KMS-11 (cell line): Measurements from ENCODE around the gene SURF4.

Experiments used
- H2AFZ ChIP-seq: fragments of 200-600 bp; sonication (generic); 2 replicates; pipeline ENCODE4 v1.6.1; 2016; ENCODE audit warnings: antibody characterized with exemption, mixed run types, low read depth
- H3K27ac ChIP-seq: fragments of 200-600 bp; sonication (generic); 2 replicates; pipeline ENCODE4 v1.6.1; 2016; ENCODE audit warnings: mild to moderate bottlenecking, mixed run types
- H3K27me3 ChIP-seq: fragments of 200-600 bp; sonication (generic); 2 replicates; pipeline ENCODE4 v1.6.1; 2017; ENCODE audit warnings: mild to moderate bottlenecking, low read depth, mixed run types, moderate library complexity; ENCODE audit not compliant: insufficient read depth
- H3K36me3 ChIP-seq: fragments of 200-600 bp; sonication (generic); 2 replicates; pipeline ENCODE4 v1.6.1; 2017; ENCODE audit warnings: mild to moderate bottlenecking, mixed run types; ENCODE audit not compliant: insufficient read depth
- H3K4me1 ChIP-seq: fragments of 200-600 bp; sonication (generic); 2 replicates; pipeline ENCODE4 v1.6.1; 2016; ENCODE audit warnings: mild to moderate bottlenecking, low read depth, mixed run types; ENCODE audit not compliant: poor library complexity, severe bottlenecking
- H3K4me2 ChIP-seq: fragments of 200-600 bp; sonication (generic); 2 replicates; pipeline ENCODE4 v1.7.0; 2016; ENCODE audit warnings: mild to moderate bottlenecking, mixed run types
- H3K4me3 ChIP-seq: fragments of 200-600 bp; sonication (generic); IDR thresholded peaks from 2 replicates; pipeline ENCODE4 v1.6.1; 2017; ENCODE audit warnings: low read depth, low read length, mixed read lengths; ENCODE audit not compliant: insufficient read depth
- H3K79me2 ChIP-seq: fragments of 200-600 bp; sonication (generic); 2 replicates; pipeline ENCODE4 v1.6.1; 2016; ENCODE audit warnings: low read depth, mixed run types; ENCODE audit not compliant: insufficient read depth
- H3K9ac ChIP-seq: fragments of 200-600 bp; sonication (generic); 2 replicates; pipeline ENCODE4 v1.6.1; 2016; ENCODE audit warnings: mild to moderate bottlenecking, mixed run types
- H4K20me1 ChIP-seq: fragments of 200-600 bp; sonication (generic); 2 replicates; pipeline ENCODE4 v1.6.1; 2016; ENCODE audit warnings: mild to moderate bottlenecking, mixed run types; ENCODE audit not compliant: insufficient read depth
- TF ChIP-seq, protein P1 (sequence below): fragments of 200-600 bp; sonication (generic); conservative IDR thresholded peaks from 2 replicates; pipeline ENCODE4 v1.6.1; 2017; ENCODE audit warnings: low read depth, mild to moderate bottlenecking, antibody characterized with exemption, low read length, moderate library complexity, mixed read lengths

The SURF4 gene

DNA sequence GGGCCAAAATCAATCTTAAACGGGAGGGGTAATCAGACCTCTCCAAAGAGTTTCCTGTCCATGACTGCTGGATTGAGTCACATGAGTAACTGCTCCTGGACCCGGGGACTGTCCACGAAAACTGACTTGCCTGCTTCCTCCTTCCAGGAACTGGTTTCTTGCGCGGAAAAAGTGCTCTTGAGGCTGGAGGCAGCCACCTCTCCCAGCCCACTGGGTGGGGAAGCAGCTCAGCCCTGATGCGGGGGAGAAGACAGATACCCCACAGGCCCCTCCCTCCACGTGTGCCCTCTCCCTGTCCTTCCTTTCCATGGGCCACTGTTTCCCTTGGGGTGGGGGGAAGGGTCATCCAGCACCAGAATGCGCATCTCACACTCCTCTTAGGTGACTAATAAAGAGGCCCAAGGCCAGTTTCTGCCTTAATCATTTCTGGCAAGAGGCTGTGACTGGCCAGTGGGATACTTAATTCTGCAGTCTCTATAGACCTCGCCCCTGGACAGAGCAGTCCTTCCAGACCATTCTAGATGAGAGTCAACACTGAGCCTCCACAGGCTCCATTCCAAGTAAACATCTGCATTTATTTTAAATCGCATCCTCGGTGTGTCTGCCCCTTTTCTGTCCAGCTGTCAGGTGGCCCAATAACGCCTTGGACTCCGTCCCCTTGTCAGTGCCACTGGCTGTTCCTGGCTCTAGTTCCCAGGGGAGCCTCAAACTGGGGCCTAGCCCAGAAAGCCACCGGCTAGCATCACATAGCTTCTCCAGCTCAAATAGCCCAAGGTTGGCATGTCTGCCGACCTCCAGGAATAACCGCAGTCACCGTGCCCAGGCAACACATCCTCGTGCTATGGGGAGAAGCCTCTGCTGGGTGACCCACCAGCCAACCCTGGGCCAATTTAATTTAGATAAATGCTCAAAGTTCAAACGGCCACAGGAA, 29.9 kb upstream of the SURF4 start:
- H2AFZ ChIP-seq, result no peak overlapping the region
- H3K27ac ChIP-seq, result no peak overlapping the region
- no peak overlapping the region for H3K4me2 ChIP-seq
- no peaks in the 10 kb centered on the region for H3K36me3 ChIP-seq
- H3K4me3 ChIP-seq, result no peak overlapping the region
- no peaks in the 10 kb centered on the region for H3K27me3 ChIP-seq
- H3K4me1 ChIP-seq, result no peaks in the 10 kb centered on the region
- TF ChIP-seq, protein P1, sequence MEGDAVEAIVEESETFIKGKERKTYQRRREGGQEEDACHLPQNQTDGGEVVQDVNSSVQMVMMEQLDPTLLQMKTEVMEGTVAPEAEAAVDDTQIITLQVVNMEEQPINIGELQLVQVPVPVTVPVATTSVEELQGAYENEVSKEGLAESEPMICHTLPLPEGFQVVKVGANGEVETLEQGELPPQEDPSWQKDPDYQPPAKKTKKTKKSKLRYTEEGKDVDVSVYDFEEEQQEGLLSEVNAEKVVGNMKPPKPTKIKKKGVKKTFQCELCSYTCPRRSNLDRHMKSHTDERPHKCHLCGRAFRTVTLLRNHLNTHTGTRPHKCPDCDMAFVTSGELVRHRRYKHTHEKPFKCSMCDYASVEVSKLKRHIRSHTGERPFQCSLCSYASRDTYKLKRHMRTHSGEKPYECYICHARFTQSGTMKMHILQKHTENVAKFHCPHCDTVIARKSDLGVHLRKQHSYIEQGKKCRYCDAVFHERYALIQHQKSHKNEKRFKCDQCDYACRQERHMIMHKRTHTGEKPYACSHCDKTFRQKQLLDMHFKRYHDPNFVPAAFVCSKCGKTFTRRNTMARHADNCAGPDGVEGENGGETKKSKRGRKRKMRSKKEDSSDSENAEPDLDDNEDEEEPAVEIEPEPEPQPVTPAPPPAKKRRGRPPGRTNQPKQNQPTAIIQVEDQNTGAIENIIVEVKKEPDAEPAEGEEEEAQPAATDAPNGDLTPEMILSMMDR, result no peak
- H3K79me2 ChIP-seq, result no peaks in the 10 kb centered on the region
- H3K9ac ChIP-seq, result no peak overlapping the region
- H4K20me1 ChIP-seq, result no peaks in the 10 kb centered on the region

- no peak overlapping the region for H3K27ac ChIP-seq
- H3K36me3 ChIP-seq, result no peaks in the 10 kb centered on the region
- TF ChIP-seq, protein P1, result no peak
- no peak overlapping the region for H3K4me3 ChIP-seq
- no peaks in the 10 kb centered on the region for H3K27me3 ChIP-seq
- no peaks in the 10 kb centered on the region for H3K79me2 ChIP-seq
- H3K4me2 ChIP-seq, result no peak overlapping the region
- H4K20me1 ChIP-seq, result no peaks in the 10 kb centered on the region
- H2AFZ ChIP-seq, result no peak overlapping the region
- no peak overlapping the region for H3K9ac ChIP-seq
- no peaks in the 10 kb centered on the region for H3K4me1 ChIP-seq
These were observed 28.7 kb upstream of the SURF4 start for GRCh38 chr9:133404454-133405002.

- no peak overlapping the region for H2AFZ ChIP-seq
- H3K27ac ChIP-seq, result no peak overlapping the region
- H3K79me2 ChIP-seq, result no peaks in the 10 kb centered on the region
- H3K4me1 ChIP-seq, result no peaks in the 10 kb centered on the region
- no peaks in the 10 kb centered on the region for H3K36me3 ChIP-seq
- no peak overlapping the region for H3K9ac ChIP-seq
- H4K20me1 ChIP-seq, result no peaks in the 10 kb centered on the region
- TF ChIP-seq, protein P1, result peak; percentile 60
- H3K4me3 ChIP-seq, result no peak overlapping the region
- no peaks in the 10 kb centered on the region; the same call in 1 of the 2 replicates for H3K27me3 ChIP-seq
- no peak overlapping the region for H3K4me2 ChIP-seq
These were observed 28.1 kb upstream of the SURF4 start for GRCh38 chr9:133403766-133404453.

DNA sequence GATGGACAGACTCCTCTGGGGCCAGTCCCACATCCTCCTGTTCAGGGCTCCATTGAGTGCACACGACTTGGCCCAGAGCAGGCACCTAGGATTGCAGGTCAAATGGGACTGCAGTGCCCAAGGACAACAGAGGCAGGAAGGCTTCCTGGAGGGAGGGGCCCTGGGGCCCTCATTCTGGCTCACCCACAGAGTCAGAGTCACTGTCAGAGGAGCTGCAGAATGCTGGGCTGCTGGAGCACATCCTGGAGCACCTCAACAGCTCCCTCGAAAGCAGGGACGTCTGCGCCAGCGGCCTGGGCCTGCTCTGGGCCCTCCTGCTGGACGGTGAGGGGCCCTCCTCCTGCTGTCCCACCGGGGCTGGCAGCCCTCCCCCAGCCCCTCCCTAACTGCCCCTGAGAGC, 26.8 kb upstream of the SURF4 start:
- Histone ChIP-seq H3K27me3 (peaks cover 8% of the 10 kb centered on the region; the same call in 1 of the 2 replicates), H3K9ac (no peak overlapping the region), H2AFZ (no peak overlapping the region), H3K4me2 (no peak overlapping the region), H4K20me1 (no peaks in the 10 kb centered on the region), H3K27ac (no peak overlapping the region), H3K79me2 (no peaks in the 10 kb centered on the region), H3K4me1 (no peaks in the 10 kb centered on the region), H3K36me3 (no peaks in the 10 kb centered on the region), H3K4me3 (no peak overlapping the region)
- TF ChIP-seq, protein P1, result no peak
